Measurements from ENCODE around the gene TBX10. TPM values are rescaled to one million over a fixed set of nuclear protein-coding genes. Genes with fewer than 3 reads are reported as not detected.
A peak's percentile ranks its signal among the peaks of the same experiment; 100 is the strongest.
"Not testable (repeated sequence)": the region's sequence is repeated elsewhere in the genome, so short reads cannot be mapped to it uniquely, and the experiment has no call there.

TBX10 gene
- total RNA-seq, 1 donor from 2014 or later, result not detected

GRCh38 chr11:67664696-67665540 is 25.4 kb upstream of the TBX10 start:
- DNase-seq (ENCODE audit: low spot score), result no peak

DNA sequence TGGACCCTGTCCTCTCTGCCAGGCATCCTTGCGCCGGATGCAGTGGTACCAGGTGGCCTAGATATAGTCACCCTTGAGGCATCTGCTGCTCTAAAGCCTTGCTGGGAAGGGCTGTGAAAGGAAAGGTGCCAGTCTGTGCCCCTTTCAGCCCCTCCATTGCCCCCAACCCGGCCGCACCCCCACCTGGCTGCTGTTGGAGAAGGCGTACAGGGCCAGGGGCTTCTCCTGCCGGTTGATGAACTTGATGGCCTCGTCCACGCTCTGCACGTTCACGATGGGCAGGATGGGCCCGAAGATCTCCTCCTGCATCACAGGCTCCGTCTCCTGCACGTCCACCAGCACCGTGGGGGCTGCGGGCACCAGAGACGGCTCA is 24.6 kb upstream of the TBX10 start:
- DNase-seq (ENCODE audit: low spot score), result no peak

DNA sequence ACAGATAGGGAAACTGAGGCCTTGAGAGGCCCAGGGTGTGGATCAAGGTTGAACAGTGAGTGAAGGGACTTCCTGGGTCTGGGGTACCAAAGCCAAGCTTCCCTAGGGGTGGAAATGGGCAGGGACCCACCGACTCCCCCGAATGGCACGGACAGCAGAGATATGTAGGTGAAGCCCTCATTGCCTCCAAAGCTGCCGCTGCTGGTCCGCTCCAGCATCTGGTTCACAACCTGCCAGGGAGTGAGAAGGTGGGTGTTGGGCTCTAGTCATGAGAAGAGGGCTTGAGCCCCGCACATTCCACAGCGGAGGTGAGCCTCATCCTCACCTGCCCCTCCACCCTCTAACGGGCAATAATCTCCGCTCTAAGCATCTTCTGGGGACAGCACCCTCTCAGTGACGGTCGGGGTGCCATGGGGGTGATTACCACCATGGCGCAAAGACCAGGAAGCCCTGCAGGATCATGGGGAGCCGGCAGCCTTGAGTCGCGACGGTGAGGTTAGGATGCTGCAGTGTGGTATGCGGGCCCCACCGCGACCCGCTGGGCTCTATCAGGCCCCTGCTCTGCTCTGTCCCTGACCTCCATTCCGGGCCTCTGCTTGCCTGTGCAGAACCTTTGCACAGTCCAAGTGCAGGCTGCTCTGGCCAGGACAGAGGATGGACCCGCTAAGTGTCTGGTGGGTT is 24.1 kb upstream of the TBX10 start:
- no peak for DNase-seq (ENCODE audit: low spot score)

- DNase-seq (ENCODE audit: low spot score), result no peak
Measured at GRCh38 chr11:67662835-67663531, 23.4 kb upstream of the TBX10 start.

- no peak for DNase-seq (ENCODE audit: low spot score)
Measured at GRCh38 chr11:67662142-67662834, 22.7 kb upstream of the TBX10 start.

GRCh38 chr11:67660752-67661151 is 21.2 kb upstream of the TBX10 start:
- not testable (repeated sequence) for DNase-seq (ENCODE audit: low spot score)

DNA sequence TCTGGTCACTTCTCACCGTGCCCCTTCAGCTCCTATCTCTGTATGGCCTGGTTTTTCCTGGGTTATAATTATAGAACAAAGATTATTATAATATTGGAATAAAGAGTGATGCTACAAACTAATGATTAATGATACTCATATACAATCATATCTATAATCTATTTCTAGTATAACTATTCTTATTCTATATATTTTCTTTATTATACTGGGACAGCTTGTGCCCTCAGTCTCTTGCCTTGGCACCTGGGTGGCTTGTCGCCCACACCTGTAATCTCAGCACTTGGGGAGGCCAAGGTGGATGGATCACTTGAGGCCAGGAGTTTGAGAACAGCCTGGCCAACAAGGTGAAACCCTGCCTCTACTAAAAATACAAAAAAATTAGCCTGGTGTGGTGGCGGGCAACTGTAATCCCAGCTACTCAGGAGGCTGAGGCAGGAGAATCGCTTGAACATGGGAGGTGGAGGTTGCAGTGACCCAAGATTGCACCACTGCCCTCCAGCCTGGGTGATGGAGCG is 20.1 kb upstream of the TBX10 start:
- DNase-seq (ENCODE audit: low spot score), result not testable (repeated sequence)

GRCh38 chr11:67657300-67657699 is 17.7 kb upstream of the TBX10 start:
- no peak for DNase-seq (ENCODE audit: low spot score)

DNA sequence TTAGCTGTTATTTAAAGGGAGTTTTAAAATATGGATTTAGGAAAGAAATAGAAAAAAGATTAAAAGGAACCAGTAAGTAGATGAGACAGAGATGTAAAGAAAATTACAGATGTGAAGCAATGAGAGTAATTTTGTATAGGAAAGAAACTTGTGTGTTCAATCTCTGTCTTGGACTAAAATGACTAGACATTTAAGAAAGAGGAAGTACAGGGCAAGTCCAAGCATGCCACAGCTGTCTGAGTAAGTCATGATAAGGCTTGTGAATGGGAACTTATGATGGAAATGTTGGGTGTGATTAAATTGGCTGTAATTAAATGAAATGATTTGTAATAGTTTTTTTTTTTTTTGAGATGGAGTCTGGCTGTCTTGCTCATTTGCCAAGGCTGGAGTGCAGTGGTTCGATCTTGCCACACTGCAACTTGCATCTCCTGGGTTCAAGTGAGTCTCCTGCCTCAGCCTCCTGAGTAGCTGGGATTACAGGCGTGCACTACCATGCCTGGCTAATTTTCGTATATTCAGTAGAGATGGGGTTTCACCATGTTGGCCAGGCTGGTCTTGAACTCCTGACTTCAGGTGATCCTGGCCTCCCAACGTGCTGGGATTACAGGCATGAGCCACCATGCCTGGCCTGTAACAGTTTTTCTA is 16.8 kb upstream of the TBX10 start:
- no peak for DNase-seq (ENCODE audit: low spot score)

DNA sequence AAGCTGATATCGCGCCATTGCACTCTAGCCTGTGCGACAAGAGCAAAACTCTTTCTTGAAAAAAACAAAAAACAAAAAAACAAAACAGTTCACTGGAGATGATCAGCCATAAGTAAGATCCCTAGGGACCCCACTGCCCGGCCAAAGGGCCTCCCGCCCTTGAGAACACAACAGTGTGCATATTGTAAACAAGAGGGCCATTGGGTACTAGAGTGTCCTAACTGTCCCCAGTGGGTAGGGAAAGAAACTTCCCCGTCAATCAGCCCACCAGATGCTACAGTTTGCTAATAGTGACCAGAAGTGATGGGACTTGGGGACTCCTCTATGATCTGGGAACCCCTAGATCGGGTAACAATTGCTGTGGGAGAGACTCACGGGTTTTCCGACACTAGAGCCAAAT is 14.7 kb upstream of the TBX10 start:
- DNase-seq (ENCODE audit: low spot score), result no peak

GRCh38 chr11:67652965-67653845 is 13.6 kb upstream of the TBX10 start:
- DNase-seq (ENCODE audit: low spot score), result no peak

- DNase-seq (ENCODE audit: low spot score), result peak; percentile 40
Measured at GRCh38 chr11:67651976-67652781, 12.6 kb upstream of the TBX10 start.

GRCh38 chr11:67649634-67650510 is 10.3 kb upstream of the TBX10 start:
- no peak for DNase-seq (ENCODE audit: low spot score)

DNA sequence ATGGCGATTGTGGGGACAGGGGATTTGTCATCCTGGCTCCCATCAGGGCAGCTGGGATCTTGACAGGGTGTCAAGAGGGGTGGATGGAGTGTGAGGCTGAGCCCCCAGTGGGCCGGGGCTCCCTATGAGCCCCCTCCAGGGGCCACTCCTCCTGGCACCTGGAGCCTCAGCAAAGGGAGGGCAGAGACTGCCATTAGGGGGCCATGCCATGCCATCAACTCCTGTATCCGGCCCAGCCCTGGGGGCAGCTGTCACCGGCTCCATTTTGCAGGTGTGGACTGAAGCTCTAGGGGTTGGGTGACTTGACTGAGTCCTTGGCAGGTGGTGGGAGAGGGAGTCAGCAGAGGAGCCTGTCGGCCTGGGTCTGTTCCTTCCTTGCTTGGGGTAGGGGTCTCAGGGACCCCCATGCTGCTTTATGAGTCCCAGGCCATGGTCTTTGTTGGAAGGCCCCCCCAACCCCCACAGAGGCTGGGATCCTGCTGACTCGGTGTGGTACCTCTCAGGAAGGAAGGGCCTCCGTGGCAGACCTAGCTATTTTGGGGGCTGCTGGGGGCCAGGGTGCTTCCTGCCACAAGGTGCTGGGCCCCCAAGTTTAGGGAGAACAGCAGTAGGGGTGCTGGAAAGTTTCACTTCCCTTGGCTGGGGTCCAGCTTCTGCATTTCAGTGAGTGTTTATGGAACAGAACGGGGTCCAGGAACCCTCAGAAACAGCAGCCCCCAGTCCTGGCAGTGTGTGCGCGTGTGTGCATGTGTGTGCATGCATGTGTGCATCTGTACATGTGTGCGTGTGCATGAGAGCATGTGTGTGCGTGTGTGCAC is 9.4 kb upstream of the TBX10 start:
- DNase-seq (ENCODE audit: low spot score), result peak; percentile 28

GRCh38 chr11:67648140-67648795 is 8.7 kb upstream of the TBX10 start:
- DNase-seq (ENCODE audit: low spot score), result no peak

GRCh38 chr11:67647471-67647870 is 7.9 kb upstream of the TBX10 start:
- DNase-seq (ENCODE audit: low spot score), result no peak

All from umbilical cord (tissue), 2 donors.